Peyer's patch (tissue), 4 donors: ENCODE data around the gene PLXNC1. TPM values are rescaled to one million over a fixed set of nuclear protein-coding genes. Genes with fewer than 3 reads are reported as not detected.

Experiments used
- DNase-seq, 3 donors: peaks; one replicate each; pipeline ENCODE4 v3.0.0-alpha.2; 2017 to 2019
- H3K27ac ChIP-seq, 4 donors: fragments of 200-600 bp; sonication (generic); one replicate each; pipeline ENCODE4 v1.5.1; 2016 to 2019
- H3K27me3 ChIP-seq, 2 donors: fragments of 200-600 bp; sonication (generic); one replicate each; pipeline ENCODE4 v1.5.1; 2019
- H3K36me3 ChIP-seq, 3 donors: fragments of 200-600 bp; sonication (generic); one replicate each; pipeline ENCODE4 v1.5.1; 2016 to 2019
- H3K4me1 ChIP-seq, 4 donors: fragments of 200-600 bp; sonication (generic); one replicate each; pipeline ENCODE4 v1.5.1; 2016 to 2019
- H3K4me3 ChIP-seq, 4 donors: fragments of 200-600 bp; sonication (generic); 1 replicate in 3 of 4; 2 replicates in 1 of 4; pipeline ENCODE4 v1.5.1; 2016 to 2019; ENCODE audit warnings: mild to moderate bottlenecking in 1 of 4
- H3K9me3 ChIP-seq, 4 donors: fragments of 200-600 bp; sonication (generic); one replicate each; pipeline ENCODE4 v1.5.1; 2016 to 2019; ENCODE audit warnings: mild to moderate bottlenecking in 1 of 4
- CTCF ChIP-seq, 6 experiments: fragments of 450-650 bp in 4 of 6; fragments of 200-600 bp in 2 of 6; sonication (generic) in 1 of 6; IDR thresholded peaks; one replicate each; pipeline ENCODE4 v1.5.1; 2017 to 2019; ENCODE audit warnings: antibody characterized with exemption in 6 of 6, mild to moderate bottlenecking in 3 of 6, moderate library complexity in 1 of 6
- POLR2A ChIP-seq, 2 donors: fragments of 450-650 bp; IDR thresholded peaks; one replicate each; pipeline ENCODE4 v1.5.1; 2017; ENCODE audit warnings: antibody characterized with exemption in 2 of 2, mild to moderate bottlenecking in 2 of 2, moderate library complexity in 2 of 2
- total RNA-seq, 4 donors: library from RNA; depleted of rRNA; stranded (reverse); fragments of >200 nt; gene quantifications; one replicate each; pipeline ENCODE4 v1.1.0, GENCODE V29; 2016

PLXNC1 gene
- total RNA-seq, 4 donors from 2014 or later: 0.88 to 21.5 (median 5.1) TPM

- Histone ChIP-seq H3K4me3 (no peak overlapping the region), H3K36me3 (no peaks in the 10 kb centered on the region), H3K27me3 (no peaks in the 10 kb centered on the region), H3K9me3 (no peaks in the 10 kb centered on the region), H3K4me1 (peaks cover 0 to 10% (median 0%) of the 10 kb centered on the region in 4 donors), H3K27ac (peak overlapping the region in 1 of 4 donors; percentile 10)
- TF ChIP-seq POLR2A (IDR thresholded peaks at IDR 0.05) (no peak), CTCF (IDR thresholded peaks at IDR 0.05) (no peak)
- no peak for DNase-seq
Measured at GRCh38 chr12:94183708-94184379, 35.5 kb downstream of the PLXNC1 start.

GRCh38 chr12:94184995-94185719 lies 36.8 kb downstream of the PLXNC1 start:
- DNase-seq: no peak
- TF ChIP-seq CTCF (IDR thresholded peaks at IDR 0.05) (no peak), POLR2A (IDR thresholded peaks at IDR 0.05) (no peak)
- Histone ChIP-seq H3K4me1 (peaks cover 0 to 10% (median 0%) of the 10 kb centered on the region in 4 donors), H3K27ac (no peak overlapping the region), H3K27me3 (no peaks in the 10 kb centered on the region), H3K36me3 (no peaks in the 10 kb centered on the region), H3K4me3 (no peak overlapping the region), H3K9me3 (no peaks in the 10 kb centered on the region)

- no peak for TF ChIP-seq POLR2A (IDR thresholded peaks at IDR 0.05)
- no peak for TF ChIP-seq CTCF (IDR thresholded peaks at IDR 0.05)
- Histone ChIP-seq H3K27me3 (no peaks in the 10 kb centered on the region), H3K27ac (no peak overlapping the region), H3K4me3 (no peak overlapping the region), H3K4me1 (peaks cover 0 to 10% (median 0%) of the 10 kb centered on the region in 4 donors), H3K36me3 (no peaks in the 10 kb centered on the region), H3K9me3 (no peaks in the 10 kb centered on the region)
- no peak for DNase-seq
Measured at GRCh38 chr12:94185801-94186200, 37.4 kb downstream of the PLXNC1 start.

GRCh38 chr12:94186278-94187241 lies 38.2 kb downstream of the PLXNC1 start:
- Histone ChIP-seq H3K27ac (no peak overlapping the region), H3K4me1 (peaks cover 0 to 10% (median 0%) of the 10 kb centered on the region in 4 donors), H3K27me3 (no peaks in the 10 kb centered on the region), H3K9me3 (no peaks in the 10 kb centered on the region), H3K36me3 (no peaks in the 10 kb centered on the region), H3K4me3 (peak overlapping the region in 1 of 4 donors; percentile 22)
- no peak for DNase-seq
- no peak for TF ChIP-seq POLR2A (IDR thresholded peaks at IDR 0.05)
- TF ChIP-seq CTCF (IDR thresholded peaks at IDR 0.05): no peak

- Histone ChIP-seq H3K4me3 (no peak overlapping the region), H3K4me1 (peaks cover 0 to 10% (median 0%) of the 10 kb centered on the region in 4 donors), H3K27ac (no peak overlapping the region), H3K27me3 (no peaks in the 10 kb centered on the region), H3K9me3 (no peaks in the 10 kb centered on the region), H3K36me3 (no peaks in the 10 kb centered on the region)
- DNase-seq: no peak
- TF ChIP-seq POLR2A (IDR thresholded peaks at IDR 0.05) (no peak), CTCF (IDR thresholded peaks at IDR 0.05) (no peak)
Measured at GRCh38 chr12:94187361-94187760, 39.0 kb downstream of the PLXNC1 start.
